Measurements from ENCODE around the gene AKAP13. TPM values are rescaled to one million over a fixed set of nuclear protein-coding genes. Genes with fewer than 3 reads are reported as not detected.

Gene AKAP13
- total RNA-seq, 2 experiments from 2014 or later, result 282 to 304 TPM

DNA sequence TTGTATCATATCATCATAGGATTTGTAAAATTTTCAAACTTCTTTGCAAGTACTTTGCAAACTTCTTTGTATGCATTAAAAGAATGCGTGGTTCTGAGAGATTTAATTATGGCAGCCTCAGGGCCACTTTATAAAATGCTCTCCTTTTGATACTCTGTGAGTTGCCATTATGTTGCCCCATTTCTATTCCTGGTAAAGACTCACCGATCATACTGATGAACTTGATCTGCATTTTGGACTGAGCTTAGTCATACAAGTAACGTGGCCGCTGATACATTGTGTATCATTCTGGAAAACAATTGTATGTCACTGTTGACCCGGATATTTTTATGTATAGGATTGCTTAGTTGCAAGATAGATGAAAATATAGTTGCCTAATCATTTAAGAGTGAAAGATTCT is 38.8 kb downstream of the AKAP13 start:
- CTCF ChIA-PET, result interaction anchor here (0.7 to 1.2 kb wide), 2 partner anchors 26 to 122 kb away, joined by 3 to 4 read pairs; no protein-coding TSS in a partner anchor
- H3K27ac Mint-ChIP-seq, result no peak overlapping the region
- no peak overlapping the region for H3K4me3 Mint-ChIP-seq

DNA sequence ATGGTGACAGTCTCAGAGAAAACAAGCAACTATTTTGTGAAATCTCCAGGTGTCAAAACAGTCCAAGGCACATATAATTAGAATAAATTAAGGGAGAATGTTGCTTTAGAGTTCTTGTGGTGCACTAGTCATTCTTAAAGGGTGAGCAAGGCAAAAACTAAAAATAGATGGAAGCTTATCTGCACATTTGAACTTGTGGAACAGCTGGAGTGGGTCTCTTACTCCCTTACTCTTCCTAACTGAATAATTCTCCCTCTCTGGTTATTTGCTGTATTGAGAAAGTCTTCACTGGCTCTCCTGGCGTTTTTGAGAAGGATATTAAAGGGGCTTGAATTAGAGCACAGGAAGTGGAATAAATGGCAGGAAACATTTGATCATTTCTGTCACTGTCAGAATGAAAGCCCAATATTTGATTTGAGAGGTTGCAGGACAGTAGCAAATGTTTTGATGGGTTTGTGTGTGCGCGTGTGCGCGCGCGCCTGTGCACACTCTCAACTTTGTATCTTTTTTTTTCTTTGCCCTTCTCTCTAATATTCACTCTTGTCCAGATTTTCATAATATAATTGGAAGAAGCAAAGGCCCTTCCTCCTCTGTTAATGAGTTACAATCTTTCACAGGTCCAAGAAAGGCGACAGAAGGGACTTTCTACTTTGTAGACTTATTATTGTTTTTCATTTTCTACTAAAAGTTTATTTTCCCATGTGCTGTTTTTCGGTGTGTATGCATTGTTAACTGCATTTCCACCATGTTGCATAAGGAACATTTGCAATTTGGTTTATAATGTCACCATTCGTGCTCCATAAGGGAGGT is 40.9 kb downstream of the AKAP13 start:
- TF ChIP-seq, protein P1, sequence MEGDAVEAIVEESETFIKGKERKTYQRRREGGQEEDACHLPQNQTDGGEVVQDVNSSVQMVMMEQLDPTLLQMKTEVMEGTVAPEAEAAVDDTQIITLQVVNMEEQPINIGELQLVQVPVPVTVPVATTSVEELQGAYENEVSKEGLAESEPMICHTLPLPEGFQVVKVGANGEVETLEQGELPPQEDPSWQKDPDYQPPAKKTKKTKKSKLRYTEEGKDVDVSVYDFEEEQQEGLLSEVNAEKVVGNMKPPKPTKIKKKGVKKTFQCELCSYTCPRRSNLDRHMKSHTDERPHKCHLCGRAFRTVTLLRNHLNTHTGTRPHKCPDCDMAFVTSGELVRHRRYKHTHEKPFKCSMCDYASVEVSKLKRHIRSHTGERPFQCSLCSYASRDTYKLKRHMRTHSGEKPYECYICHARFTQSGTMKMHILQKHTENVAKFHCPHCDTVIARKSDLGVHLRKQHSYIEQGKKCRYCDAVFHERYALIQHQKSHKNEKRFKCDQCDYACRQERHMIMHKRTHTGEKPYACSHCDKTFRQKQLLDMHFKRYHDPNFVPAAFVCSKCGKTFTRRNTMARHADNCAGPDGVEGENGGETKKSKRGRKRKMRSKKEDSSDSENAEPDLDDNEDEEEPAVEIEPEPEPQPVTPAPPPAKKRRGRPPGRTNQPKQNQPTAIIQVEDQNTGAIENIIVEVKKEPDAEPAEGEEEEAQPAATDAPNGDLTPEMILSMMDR (IDR thresholded peaks at IDR 0.05), result no peak
- intact Hi-C loops (cut with DNase I, micrococcal nuclease), result loop anchor here in 1 of 2 experiments (10.0 kb wide), 1 partner anchor 53 kb away; no protein-coding TSS in a partner anchor
- no peak for DNase-seq
- H3K4me1 ChIP-seq (ENCODE audit: insufficient read depth, low read length), result peaks cover 22% of the 10 kb centered on the region
- no peak overlapping the region for H3K27ac Mint-ChIP-seq
- H3K4me3 Mint-ChIP-seq, result no peak overlapping the region
- POLR2A ChIA-PET, result no interaction called here
- CTCF ChIA-PET, result no interaction called here
- H3K27ac ChIP-seq (ENCODE audit: low read depth in 1 of 2, low read length in 2 of 2), result no peak overlapping the region
- H3K4me1 Mint-ChIP-seq (ENCODE audit: low read depth), result peaks cover 78% of the 10 kb centered on the region
- no peaks in the 10 kb centered on the region for H3K9me3 Mint-ChIP-seq
- H3K36me3 ChIP-seq (ENCODE audit: insufficient read depth, low read length), result no peaks in the 10 kb centered on the region
- no peak for ATAC-seq (ENCODE audit: poor library complexity)
- no peaks in the 10 kb centered on the region for H3K36me3 Mint-ChIP-seq (ENCODE audit: low read depth)
- no peaks in the 10 kb centered on the region for H3K27me3 Mint-ChIP-seq
- no peak overlapping the region for H3K4me3 ChIP-seq (ENCODE audit: low read length)
- H3K27me3 ChIP-seq (ENCODE audit: control insufficient read depth in 1 of 2, insufficient read depth in 2 of 2, low read length in 2 of 2), result no peaks in the 10 kb centered on the region
- no peaks in the 10 kb centered on the region for H3K9me3 ChIP-seq (ENCODE audit: control insufficient read depth in 1 of 2, insufficient read depth in 1 of 2, low read length in 2 of 2)

More for the DNA sequence above, 38.8 kb downstream of the AKAP13 start:
- H3K36me3 Mint-ChIP-seq (ENCODE audit: low read depth), result peaks cover 3% of the 10 kb centered on the region
- H3K4me1 Mint-ChIP-seq (ENCODE audit: low read depth), result peaks cover 77% of the 10 kb centered on the region
- peaks cover 12% of the 10 kb centered on the region for H3K4me1 ChIP-seq (ENCODE audit: insufficient read depth, low read length)
- POLR2A ChIA-PET, result no interaction called here
- no peaks in the 10 kb centered on the region for H3K27me3 Mint-ChIP-seq
- no peak overlapping the region for H3K27ac ChIP-seq (ENCODE audit: low read depth in 1 of 2, low read length in 2 of 2)
- H3K27me3 ChIP-seq (ENCODE audit: control insufficient read depth in 1 of 2, insufficient read depth in 2 of 2, low read length in 2 of 2), result no peaks in the 10 kb centered on the region
- no peaks in the 10 kb centered on the region for H3K36me3 ChIP-seq (ENCODE audit: insufficient read depth, low read length)
- DNase-seq (no peak), ATAC-seq (ENCODE audit: poor library complexity) (no peak)
- H3K4me3 ChIP-seq (ENCODE audit: low read length), result no peak overlapping the region
- H3K9me3 Mint-ChIP-seq, result no peaks in the 10 kb centered on the region
- H3K9me3 ChIP-seq (ENCODE audit: control insufficient read depth in 1 of 2, insufficient read depth in 1 of 2, low read length in 2 of 2), result no peaks in the 10 kb centered on the region
- TF ChIP-seq, protein P1 (IDR thresholded peaks at IDR 0.05), result no peak
- intact Hi-C loops (cut with DNase I, micrococcal nuclease), result loop anchor here in 1 of 2 experiments (10.0 kb wide), 1 partner anchor 84 kb away; no protein-coding TSS in a partner anchor

DNA sequence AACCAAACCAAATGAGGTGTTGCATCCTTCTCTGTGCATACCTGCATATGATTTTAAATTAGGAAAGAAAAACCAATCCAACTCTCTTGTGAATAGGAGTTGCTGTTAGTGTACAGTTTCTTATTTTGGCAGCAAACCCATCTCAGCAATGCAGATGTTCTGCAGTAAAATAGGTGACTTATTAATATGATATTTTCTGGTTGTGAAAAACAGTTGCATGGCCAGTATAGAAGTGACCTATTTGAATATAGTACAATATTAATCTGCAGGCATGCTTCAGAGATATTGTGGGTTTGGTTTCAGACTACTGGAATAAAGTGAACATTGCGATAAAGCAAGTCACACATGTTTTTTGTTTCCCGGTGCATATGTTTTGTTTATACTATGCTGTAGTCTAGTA is 42.2 kb downstream of the AKAP13 start:
- Histone ChIP-seq H3K36me3 (ENCODE audit: insufficient read depth, low read length) (no peaks in the 10 kb centered on the region), H3K4me1 (ENCODE audit: insufficient read depth, low read length) (peaks cover 22% of the 10 kb centered on the region), H3K4me3 (ENCODE audit: low read length) (no peak overlapping the region), H3K27me3 (ENCODE audit: control insufficient read depth in 1 of 2, insufficient read depth in 2 of 2, low read length in 2 of 2) (no peaks in the 10 kb centered on the region), H3K9me3 (ENCODE audit: control insufficient read depth in 1 of 2, insufficient read depth in 1 of 2, low read length in 2 of 2) (no peaks in the 10 kb centered on the region), H3K27ac (ENCODE audit: low read depth in 1 of 2, low read length in 2 of 2) (no peak overlapping the region)
- H3K27me3 Mint-ChIP-seq, result no peaks in the 10 kb centered on the region
- POLR2A ChIA-PET, result interaction anchor here (1.6 kb wide), 1 partner anchor 9 kb away, joined by 3 read pairs; no protein-coding TSS in a partner anchor
- DNase-seq, result no peak
- H3K27ac Mint-ChIP-seq, result no peak overlapping the region
- TF ChIP-seq, protein P1 (IDR thresholded peaks at IDR 0.05), result no peak
- CTCF ChIA-PET, result no interaction called here
- H3K9me3 Mint-ChIP-seq, result no peaks in the 10 kb centered on the region
- H3K36me3 Mint-ChIP-seq (ENCODE audit: low read depth), result no peaks in the 10 kb centered on the region
- H3K4me1 Mint-ChIP-seq (ENCODE audit: low read depth), result peaks cover 82% of the 10 kb centered on the region
- intact Hi-C loops (cut with DNase I, micrococcal nuclease), result loop anchor here in 1 of 2 experiments (10.0 kb wide), 1 partner anchor 52 kb away; no protein-coding TSS in a partner anchor
- H3K4me3 Mint-ChIP-seq, result no peak overlapping the region
- no peak for ATAC-seq (ENCODE audit: poor library complexity)
